Neural crest cell (in vitro differentiated cells): Measurements from ENCODE around the gene SEL1L2. TPM values are rescaled to one million over a fixed set of nuclear protein-coding genes. Genes with fewer than 3 reads are reported as not detected.

ENCODE experiments used
- DNase-seq: peaks from one replicate; pipeline ENCODE4 v3.0.0; 2021; ENCODE audit warnings: low read depth, mixed read lengths, low spot score
- H3K27ac Mint-ChIP-seq: one replicate; pipeline ENCODE4 v1.8.0; 2021; ENCODE audit warnings: mild to moderate bottlenecking, mixed read lengths; ENCODE audit not compliant: unreplicated experiment
- H3K27me3 Mint-ChIP-seq: 2 replicates; pipeline ENCODE4 v1.8.0; 2021; ENCODE audit warnings: low read depth, mild to moderate bottlenecking, mixed read lengths
- H3K36me3 Mint-ChIP-seq: 2 replicates; pipeline ENCODE4 v1.8.0; 2021; ENCODE audit warnings: low read depth, mild to moderate bottlenecking, mixed read lengths
- H3K4me1 Mint-ChIP-seq: 2 replicates; pipeline ENCODE4 v1.8.0; 2021; ENCODE audit warnings: mixed read lengths
- H3K4me3 Mint-ChIP-seq: one replicate; pipeline ENCODE4 v1.8.0; 2021; ENCODE audit warnings: mild to moderate bottlenecking, mixed read lengths
- H3K9me3 Mint-ChIP-seq: 2 replicates; pipeline ENCODE4 v1.8.0; 2021; ENCODE audit warnings: mixed read lengths
- CTCF ChIP-seq: fragments of 200-600 bp; sonication (generic); conservative IDR thresholded peaks from 2 replicates; pipeline ENCODE4 v1.5.0; 2021; ENCODE audit warnings: antibody characterized with exemption, mild to moderate bottlenecking
- total RNA-seq: library from RNA; stranded (reverse); gene quantifications from 2 replicates; pipeline ENCODE4 v1.2.1, GENCODE V29; 2021

Gene SEL1L2
- total RNA-seq, 1 donor from 2014 or later = not detected

GRCh38 chr20:13875265-13875811 lies 115.1 kb downstream of the SEL1L2 start:
- TF ChIP-seq CTCF = no peak
- peaks cover under 1% of the 10 kb centered on the region for H3K9me3 Mint-ChIP-seq
- peaks cover 20% of the 10 kb centered on the region for H3K4me1 Mint-ChIP-seq
- H3K4me3 Mint-ChIP-seq = no peak overlapping the region
- no peak for DNase-seq
- H3K27ac Mint-ChIP-seq = peak overlapping the region; percentile 77
- H3K36me3 Mint-ChIP-seq = no peaks in the 10 kb centered on the region
- no peaks in the 10 kb centered on the region for H3K27me3 Mint-ChIP-seq

DNA sequence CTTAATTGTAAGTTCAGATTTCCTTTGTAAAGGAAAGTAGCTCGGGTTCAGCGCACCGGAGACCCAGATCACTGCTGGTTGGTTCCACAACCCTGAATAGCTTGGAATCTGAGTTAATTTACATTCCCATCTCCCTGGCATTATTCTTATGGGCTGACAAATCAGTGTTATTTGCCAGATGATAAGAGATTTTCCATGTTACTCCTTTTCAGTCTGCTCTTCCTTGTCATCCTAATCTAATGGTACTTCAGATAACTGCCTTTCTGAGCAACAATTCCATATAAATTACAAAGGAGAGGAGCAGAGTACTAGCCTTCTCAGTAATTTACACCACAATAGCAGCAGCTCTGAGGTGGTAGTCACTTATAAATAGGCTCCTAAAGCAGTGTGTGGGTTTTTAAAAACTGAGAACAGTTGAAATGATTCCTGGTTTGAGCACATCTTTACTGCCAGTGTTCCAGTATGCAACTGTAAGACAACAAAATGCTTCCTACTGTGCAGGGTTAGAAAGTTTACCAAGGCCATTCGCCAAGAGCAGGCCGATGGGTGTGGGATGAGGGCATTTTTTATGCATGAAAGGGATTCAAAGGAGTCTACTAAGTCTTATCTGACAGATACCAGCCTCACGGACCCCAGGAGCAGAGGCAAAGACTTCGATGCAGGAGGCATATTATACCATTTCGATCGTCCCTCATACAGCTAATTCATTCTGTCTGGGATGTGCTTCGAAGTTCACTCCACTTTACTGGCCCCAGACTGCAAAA lies 115.8 kb downstream of the SEL1L2 start:
- no peak for TF ChIP-seq CTCF
- H3K4me3 Mint-ChIP-seq = no peak overlapping the region
- no peaks in the 10 kb centered on the region for H3K27me3 Mint-ChIP-seq
- H3K27ac Mint-ChIP-seq = no peak overlapping the region
- DNase-seq = no peak
- H3K36me3 Mint-ChIP-seq = no peaks in the 10 kb centered on the region
- no peaks in the 10 kb centered on the region for H3K9me3 Mint-ChIP-seq
- peaks cover 20% of the 10 kb centered on the region for H3K4me1 Mint-ChIP-seq

GRCh38 chr20:13873831-13874230 lies 116.6 kb downstream of the SEL1L2 start:
- H3K4me3 Mint-ChIP-seq = no peak overlapping the region
- no peak overlapping the region for H3K27ac Mint-ChIP-seq

GRCh38 chr20:13870170-13870748 lies 120.2 kb downstream of the SEL1L2 start:
- Mint-ChIP-seq H3K36me3 (no peaks in the 10 kb centered on the region), H3K27me3 (no peaks in the 10 kb centered on the region), H3K4me1 (peaks cover 22% of the 10 kb centered on the region), H3K4me3 (no peak overlapping the region), H3K27ac (no peak overlapping the region), H3K9me3 (no peaks in the 10 kb centered on the region)
- DNase-seq = no peak
- no peak for TF ChIP-seq CTCF

More at GRCh38 chr20:13873831-13874230, 116.6 kb downstream of the SEL1L2 start:
- Mint-ChIP-seq H3K27me3 (no peaks in the 10 kb centered on the region), H3K9me3 (no peaks in the 10 kb centered on the region), H3K4me1 (peaks cover 20% of the 10 kb centered on the region), H3K36me3 (no peaks in the 10 kb centered on the region)
- no peak for DNase-seq
- TF ChIP-seq CTCF = no peak

- Mint-ChIP-seq H3K9me3 (no peaks in the 10 kb centered on the region), H3K4me3 (no peak overlapping the region), H3K27me3 (no peaks in the 10 kb centered on the region), H3K4me1 (peaks cover 9% of the 10 kb centered on the region), H3K36me3 (no peaks in the 10 kb centered on the region), H3K27ac (no peak overlapping the region)
- no peak for DNase-seq
- TF ChIP-seq CTCF = no peak
Measured at GRCh38 chr20:13868331-13868730, 122.1 kb downstream of the SEL1L2 start.
